Skin epidermis (tissue), 12 donors: ENCODE results near the gene PRPF8.
"Not testable (repeated sequence)": the region's sequence is repeated elsewhere in the genome, so short reads cannot be mapped to it uniquely, and the experiment has no call there.

Source experiments
- H3K27ac ChIP-seq, 21 experiments: fragments of 200-600 bp; sonication (generic) in 11 of 21; one replicate each; pipeline ENCODE4 v1.5.0; 2020; ENCODE audit warnings: mild to moderate bottlenecking in 3 of 21, inconsistent platforms in 2 of 21, moderate library complexity in 2 of 21
- H3K4me3 ChIP-seq, 7 experiments: fragments of 200-600 bp; sonication (generic) in 2 of 7; one replicate each; pipeline ENCODE4 v1.5.0; 2020; ENCODE audit warnings: inconsistent platforms in 2 of 7, mild to moderate bottlenecking in 2 of 7, moderate library complexity in 1 of 7

The PRPF8 gene

GRCh38 chr17:1718362-1719165 lies 33.9 kb upstream of the PRPF8 start:
- Histone ChIP-seq H3K27ac (peak overlapping the region in 18 of 21 experiments; percentile 91 to 100 (median 98)), H3K4me3 (no peak overlapping the region)

GRCh38 chr17:1716912-1717695 lies 32.4 kb upstream of the PRPF8 start:
- Histone ChIP-seq H3K27ac (peak overlapping the region; percentile 67 to 100 (median 98)), H3K4me3 (peak overlapping the region; percentile 47 to 100 (median 53))

- peak overlapping the region; percentile 75 to 100 (median 90) for H3K4me3 ChIP-seq
Observed at GRCh38 chr17:1716076-1716911, 31.6 kb upstream of the PRPF8 start.

GRCh38 chr17:1715803-1716075 lies 31.1 kb upstream of the PRPF8 start:
- peak overlapping the region; percentile 90 to 100 (median 98) for H3K27ac ChIP-seq
- peak overlapping the region; percentile 75 to 100 (median 90) for H3K4me3 ChIP-seq

More at GRCh38 chr17:1716076-1716911, 31.6 kb upstream of the PRPF8 start:
- peak overlapping the region; percentile 94 to 100 (median 98) for H3K27ac ChIP-seq

- peak overlapping the region; percentile 90 to 100 (median 98) for H3K27ac ChIP-seq
- peak overlapping the region; percentile 75 to 100 (median 90) for H3K4me3 ChIP-seq
Observed at GRCh38 chr17:1714980-1715802, 30.5 kb upstream of the PRPF8 start.

- Histone ChIP-seq H3K4me3 (peak overlapping the region; percentile 75 to 100 (median 90)), H3K27ac (peak overlapping the region in 20 of 21 experiments; percentile 90 to 100 (median 98))
Observed at GRCh38 chr17:1714427-1714979, 29.8 kb upstream of the PRPF8 start.

- H3K4me3 ChIP-seq: peak overlapping the region; percentile 75 to 100 (median 90)
Observed at GRCh38 chr17:1713878-1714426, 29.3 kb upstream of the PRPF8 start.

GRCh38 chr17:1713160-1713877 lies 28.7 kb upstream of the PRPF8 start:
- H3K27ac ChIP-seq: peak overlapping the region in 18 of 21 experiments; percentile 53 to 100 (median 98)
- peak overlapping the region in 2 of 7 experiments; percentile 95 to 100 for H3K4me3 ChIP-seq

More at GRCh38 chr17:1713878-1714426, 29.3 kb upstream of the PRPF8 start:
- peak overlapping the region in 20 of 21 experiments; percentile 31 to 100 (median 97) for H3K27ac ChIP-seq

- Histone ChIP-seq H3K4me3 (no peak overlapping the region), H3K27ac (no peak overlapping the region)
Observed at GRCh38 chr17:1712271-1712670, 27.6 kb upstream of the PRPF8 start.

- Histone ChIP-seq H3K27ac (no peak overlapping the region), H3K4me3 (no peak overlapping the region)
Observed at GRCh38 chr17:1711804-1712203, 27.1 kb upstream of the PRPF8 start.

- Histone ChIP-seq H3K4me3 (peak overlapping the region; percentile 50 to 84 (median 63)), H3K27ac (peak overlapping the region in 18 of 21 experiments; percentile 79 to 93 (median 85))
Observed at GRCh38 chr17:1710807-1711553, 26.3 kb upstream of the PRPF8 start.

GRCh38 chr17:1709971-1710806 lies 25.5 kb upstream of the PRPF8 start, which contains the start of gene TLCD2:
TLCD2 (minus strand) TSS chr17:1710377; CDS start chr17:1710242, 135 bp downstream.
- Histone ChIP-seq H3K27ac (peak within 1 kb of the TSS; percentile 59 to 93 (median 85)), H3K4me3 (peak within 1 kb of the TSS; percentile 50 to 84 (median 63))

GRCh38 chr17:1709403-1709951 lies 24.8 kb upstream of the PRPF8 start:
- Histone ChIP-seq H3K4me3 (peak overlapping the region; percentile 50 to 84 (median 63)), H3K27ac (peak overlapping the region; percentile 59 to 93 (median 85))

- H3K27ac ChIP-seq, H3K4me3 ChIP-seq: not testable (repeated sequence)
Observed at GRCh38 chr17:1708791-1709346, 24.2 kb upstream of the PRPF8 start.

- Histone ChIP-seq H3K27ac (no peak overlapping the region), H3K4me3 (no peak overlapping the region)
Observed at GRCh38 chr17:1707107-1707506, 22.4 kb upstream of the PRPF8 start.
